GM04503 (cell line): Measurements from ENCODE around the gene PAX2.

Experiments
- DNase-seq: peaks from one replicate; pipeline ENCODE4 v3.0.0-alpha.2; 2012; ENCODE audit warnings: low read depth

Gene PAX2

DNA sequence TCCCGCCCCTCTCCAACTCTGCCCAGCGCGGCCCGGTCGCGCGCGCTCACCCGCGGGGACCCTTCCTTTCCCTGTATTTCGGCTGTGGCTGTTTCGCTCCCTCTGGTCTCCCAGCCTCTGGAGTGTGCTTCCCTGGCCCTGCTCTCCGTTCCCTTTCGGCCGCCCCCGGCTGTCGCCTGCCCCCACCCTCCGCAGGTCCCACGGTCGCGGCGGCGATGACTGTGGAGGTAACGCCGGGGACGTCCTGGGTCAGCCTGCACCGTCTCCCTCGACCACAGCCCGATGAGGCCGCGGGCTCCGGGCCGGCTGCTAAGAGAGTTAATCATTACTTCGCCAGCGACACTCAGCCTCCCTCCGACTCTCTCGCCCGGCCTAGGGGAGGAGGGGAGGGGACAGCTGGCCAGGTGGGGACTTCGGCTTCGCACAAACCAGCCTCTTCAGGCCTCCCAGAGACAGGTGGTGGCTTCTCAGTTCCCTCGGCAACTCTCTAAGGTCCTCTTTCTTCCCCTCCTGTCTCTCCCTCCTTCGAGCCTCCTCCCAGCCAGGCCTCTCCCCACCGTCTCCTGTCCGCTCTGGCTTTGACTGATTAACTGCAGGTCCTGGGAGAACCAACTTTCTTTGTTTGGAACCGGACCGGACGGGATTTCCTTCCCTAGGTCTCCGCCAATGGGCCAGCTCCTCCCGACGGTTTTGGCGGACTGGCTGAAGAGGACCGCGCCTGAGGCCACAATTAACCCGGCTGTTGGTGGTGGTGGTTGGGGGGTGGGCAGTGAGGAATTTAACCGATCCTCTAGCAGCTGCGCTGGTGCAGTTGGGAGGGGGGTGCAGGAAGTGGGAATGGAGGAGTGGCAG, 5.6 kb upstream of the PAX2 start:
- no peak for DNase-seq

DNA sequence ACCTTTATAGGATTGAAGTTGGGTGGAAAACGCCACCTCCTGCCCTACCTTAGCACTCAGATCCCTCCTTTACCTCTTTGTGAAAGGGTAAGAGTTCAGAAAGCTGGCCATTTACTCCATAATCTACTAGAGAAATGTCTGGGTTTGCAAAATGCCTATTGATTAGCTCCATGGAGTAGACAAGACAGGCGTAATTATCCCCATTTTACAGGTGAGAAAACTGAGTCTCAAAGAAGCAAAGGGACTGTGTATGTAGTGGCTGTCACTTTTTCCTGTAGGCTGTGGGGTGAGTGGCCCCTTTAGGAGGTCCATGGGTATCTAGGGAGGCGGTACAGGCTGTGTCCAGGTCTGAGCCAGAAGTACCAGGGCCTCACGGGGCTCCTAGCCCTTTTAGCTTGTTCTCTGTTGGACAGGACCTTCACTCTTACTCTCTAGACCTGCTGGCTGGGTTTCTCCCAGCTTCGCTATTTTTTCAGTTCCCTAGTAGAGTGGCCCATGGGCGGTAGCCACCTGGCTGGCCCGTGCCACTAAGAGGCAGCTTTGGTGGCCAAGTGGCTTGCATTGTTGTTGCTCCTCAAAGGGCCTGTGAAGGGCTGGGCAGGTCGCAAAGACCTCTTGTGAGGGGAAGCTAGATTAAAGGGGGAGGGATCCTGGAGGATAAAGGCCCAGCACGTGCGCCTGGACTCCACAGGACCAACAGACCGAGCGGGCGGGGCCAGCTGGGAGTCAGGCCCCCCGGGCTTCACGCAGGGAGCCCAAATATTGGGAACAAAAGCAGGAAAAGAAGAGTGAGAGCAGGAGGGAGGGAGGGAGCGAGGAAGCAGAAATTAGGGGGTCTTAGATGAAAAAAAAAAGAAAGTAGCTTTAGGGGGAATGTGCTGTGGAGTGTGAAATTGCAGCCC, 4.7 kb upstream of the PAX2 start:
- no peak for DNase-seq

DNA sequence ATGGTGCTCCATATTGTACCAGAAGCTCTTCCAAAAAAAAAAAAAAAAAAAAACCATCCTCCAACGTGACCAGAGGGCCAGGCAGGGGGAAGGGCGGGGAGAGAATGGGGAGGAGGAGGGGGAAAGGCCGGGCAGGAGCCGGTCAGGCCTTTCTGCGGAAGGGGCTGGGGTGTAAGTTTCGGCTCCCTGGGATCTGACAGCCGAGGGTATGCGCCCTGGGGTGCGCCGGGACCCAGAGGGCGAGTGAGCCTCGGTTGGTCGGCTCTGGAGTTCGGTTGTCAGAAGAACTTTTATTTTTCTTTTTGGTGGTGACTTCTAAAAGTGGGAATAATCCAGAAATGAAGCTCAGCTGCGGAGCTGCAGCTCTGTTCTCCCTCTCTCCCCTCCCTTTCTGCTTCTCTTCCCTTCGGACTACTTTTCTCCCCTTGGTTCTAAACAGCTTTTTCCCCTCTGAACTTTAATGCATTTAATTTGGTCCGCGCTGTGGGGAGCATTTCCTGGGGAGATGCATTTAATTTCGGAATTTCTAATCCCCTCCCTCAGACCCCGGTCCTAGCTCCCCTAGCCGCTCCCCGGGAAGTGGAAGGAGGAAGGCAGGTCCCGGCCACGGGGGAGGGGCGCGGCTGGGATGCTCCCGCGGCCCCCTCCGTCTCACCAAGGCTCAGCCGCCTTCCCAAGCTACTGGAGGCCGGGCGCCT, 3.9 kb upstream of the PAX2 start:
- no peak for DNase-seq

DNA sequence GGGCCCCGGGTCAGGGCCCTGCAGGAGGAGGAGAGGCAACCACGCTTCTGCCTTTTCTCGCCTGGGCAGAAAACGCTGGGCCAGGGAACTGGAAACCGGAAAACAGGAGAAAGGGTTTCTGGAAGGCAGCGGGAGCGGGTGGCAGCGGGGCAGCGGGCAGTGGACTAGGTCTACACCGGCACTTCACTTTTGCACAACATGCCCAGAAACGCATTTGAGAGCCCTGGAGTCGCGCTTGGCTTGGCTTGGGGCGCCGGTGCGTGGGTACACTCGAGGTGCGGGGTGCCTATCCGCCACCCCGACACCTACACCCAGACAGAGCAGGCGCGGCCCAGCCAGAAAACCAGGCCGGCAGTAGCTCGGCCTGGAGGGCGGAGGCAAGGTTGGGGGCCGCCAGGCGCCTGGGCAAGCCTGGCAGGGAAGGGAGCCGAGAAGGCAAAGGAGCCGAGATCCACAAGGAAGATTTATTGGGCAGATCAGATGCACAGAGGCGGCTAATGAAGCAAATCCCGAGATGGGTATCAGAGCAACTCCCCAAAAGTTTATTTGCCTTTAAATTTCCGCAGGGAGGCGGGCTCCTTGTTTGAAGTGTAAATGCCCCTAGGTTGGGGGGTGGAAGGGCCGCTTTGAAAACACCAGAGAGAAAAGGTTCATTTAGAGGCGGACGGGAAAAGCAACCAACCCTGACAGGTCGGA, 3.2 kb upstream of the PAX2 start:
- no peak for DNase-seq

DNA sequence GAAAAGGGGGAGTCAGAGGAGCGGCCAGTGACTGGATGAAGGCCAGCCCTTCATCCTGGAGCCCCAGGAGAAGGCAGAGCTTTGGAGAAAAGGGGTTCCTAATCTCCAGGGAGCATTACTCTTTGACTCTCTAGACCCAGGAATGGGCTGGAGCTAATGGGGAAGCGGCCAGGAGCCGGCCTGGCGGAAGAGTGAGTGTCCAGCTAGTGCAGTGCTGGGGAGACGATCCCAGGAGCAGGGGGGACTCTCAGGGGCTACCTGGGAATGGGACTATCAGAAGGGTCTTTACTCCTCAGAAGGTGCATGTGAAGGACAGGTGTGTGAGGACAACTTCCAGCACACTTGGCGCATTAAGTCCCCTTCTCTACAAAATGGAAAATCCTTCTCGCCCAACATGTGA, 2.4 kb upstream of the PAX2 start:
- no peak for DNase-seq

DNA sequence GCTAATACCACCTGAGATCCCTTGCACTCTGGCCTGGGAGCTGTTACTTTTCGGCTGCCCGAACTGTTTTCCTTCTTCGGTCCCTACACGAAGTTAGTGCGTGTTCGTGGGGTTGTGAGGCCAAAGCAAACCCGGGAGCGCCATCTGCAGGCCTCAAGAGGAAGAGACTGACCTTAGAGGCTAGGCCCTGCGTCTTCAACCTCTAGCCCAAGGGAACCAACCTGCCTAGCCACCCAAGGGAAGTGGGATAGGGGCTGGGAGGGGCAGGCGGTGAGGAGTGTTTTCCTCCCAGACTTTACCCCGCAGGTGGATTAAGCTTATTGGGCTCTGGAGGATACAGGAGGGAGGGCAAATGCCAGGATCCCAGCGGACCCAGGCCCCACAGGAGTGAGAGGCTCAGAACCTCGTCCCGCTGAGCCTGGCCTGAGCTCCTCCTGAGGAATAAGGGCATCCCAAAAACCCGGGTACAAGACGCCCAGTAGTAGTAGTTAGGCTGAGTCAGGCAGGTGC, 1.7 kb upstream of the PAX2 start:
- DNase-seq: no peak

DNA sequence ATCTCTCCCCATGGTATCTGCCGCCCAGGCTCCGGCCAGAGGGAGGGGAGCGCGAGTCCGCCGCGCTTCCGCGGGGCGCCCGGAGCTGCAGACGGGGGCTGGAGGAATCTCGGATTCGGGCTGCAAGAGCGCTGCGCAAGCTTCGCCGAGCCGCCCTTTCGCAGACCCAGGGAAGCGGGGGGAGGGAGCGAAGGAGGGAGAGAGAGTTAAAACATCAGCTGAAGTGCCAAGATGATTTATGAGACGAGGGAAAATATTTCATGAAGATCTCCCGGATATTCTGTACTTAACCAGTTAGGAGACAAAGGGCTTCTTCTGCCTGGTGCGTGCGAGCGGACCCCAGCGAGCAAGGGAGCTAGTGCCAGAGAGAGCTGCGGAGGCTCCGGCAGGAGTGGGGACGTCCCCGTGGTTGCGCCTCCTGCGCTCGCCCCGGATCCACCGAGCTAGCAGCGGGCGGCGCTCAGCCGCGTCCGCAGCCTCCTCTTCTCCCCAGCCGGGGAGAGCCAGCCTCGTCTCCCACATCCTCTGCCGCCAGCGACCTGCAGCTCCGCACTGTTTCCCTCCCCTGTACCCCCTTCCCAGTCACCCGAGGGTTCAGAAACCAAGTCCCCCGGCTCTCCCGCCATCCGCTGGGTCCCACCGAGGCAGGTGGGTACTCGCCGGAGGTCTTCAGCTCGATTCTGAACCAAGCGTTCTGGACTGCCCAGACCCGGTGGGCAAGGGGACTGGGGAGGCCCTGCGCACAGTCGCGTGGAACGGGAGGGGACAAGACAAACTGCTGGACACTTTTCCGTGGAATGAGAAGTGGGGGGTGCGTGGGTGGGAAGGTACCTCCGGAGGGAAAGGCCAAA, 1.0 kb upstream of the PAX2 start:
- no peak for DNase-seq

DNA sequence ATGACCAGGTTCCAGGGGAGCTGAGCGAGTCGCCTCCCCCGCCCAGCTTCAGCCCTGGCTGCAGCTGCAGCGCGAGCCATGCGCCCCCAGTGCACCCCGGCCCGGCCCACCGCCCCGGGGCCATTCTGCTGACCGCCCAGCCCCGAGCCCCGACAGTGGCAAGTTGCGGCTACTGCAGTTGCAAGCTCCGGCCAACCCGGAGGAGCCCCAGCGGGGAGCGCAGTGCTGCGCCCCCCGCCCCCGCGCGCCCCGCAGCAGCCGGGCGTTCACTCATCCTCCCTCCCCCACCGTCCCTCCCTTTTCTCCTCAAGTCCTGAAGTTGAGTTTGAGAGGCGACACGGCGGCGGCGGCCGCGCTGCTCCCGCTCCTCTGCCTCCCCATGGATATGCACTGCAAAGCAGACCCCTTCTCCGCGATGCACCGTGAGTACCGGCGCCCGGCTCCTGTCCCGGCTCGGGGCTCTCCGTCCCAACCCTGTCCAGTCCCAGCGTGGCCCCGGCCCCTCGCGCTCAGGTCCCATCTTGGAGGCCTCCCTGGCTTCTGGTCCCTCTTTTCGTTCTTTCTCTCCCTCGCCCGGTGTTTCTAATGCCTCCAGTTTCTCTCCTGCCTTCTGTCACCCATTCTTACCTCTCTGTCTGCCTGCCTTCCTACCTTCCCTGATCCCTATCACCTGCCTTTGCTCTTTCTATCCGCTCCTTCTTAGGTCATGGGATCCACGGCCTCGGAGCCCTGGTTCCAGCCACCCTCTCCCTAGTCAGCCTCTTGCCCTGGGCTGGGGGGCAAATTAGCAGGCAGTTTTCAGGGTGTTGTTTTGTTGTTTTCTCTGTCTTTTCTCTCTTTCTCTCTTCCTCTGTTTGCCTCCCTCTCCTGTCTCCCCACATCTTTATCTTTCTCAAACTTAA, 751 bp downstream of the PAX2 start:
- DNase-seq: no peak

DNA sequence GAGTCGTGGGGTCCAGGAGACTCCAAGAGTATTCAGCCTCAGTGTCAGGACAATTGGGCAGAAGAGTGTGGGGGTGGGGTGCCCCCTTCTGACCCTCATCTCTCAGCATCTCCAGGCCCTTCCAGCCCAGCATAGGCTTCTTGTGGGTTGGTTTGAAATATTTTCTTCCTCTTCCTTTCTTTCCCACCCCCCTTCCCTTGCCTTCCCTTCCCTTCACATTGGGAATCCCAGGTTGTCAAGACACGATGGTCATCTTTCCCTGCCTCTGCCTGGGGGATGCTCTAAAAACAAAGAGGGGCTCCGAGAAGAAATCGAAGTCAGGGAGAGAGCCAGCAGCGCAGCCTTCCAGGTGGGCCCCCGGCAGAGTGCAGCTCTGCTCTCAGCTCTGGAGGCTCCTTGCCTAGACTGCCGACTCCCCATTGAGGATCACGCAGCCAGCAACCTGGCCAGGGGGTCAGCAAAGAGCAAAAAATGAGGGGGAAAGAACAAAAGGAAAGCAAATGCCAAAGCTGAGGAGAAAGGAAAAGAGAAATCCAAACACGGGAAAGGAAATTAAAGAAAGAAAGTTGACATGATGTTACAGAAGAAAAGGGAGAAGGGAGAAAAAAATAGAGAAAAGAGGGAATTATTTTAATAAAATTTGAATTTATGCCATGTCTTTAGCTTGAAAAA, 1.5 kb downstream of the PAX2 start:
- DNase-seq: no peak

DNA sequence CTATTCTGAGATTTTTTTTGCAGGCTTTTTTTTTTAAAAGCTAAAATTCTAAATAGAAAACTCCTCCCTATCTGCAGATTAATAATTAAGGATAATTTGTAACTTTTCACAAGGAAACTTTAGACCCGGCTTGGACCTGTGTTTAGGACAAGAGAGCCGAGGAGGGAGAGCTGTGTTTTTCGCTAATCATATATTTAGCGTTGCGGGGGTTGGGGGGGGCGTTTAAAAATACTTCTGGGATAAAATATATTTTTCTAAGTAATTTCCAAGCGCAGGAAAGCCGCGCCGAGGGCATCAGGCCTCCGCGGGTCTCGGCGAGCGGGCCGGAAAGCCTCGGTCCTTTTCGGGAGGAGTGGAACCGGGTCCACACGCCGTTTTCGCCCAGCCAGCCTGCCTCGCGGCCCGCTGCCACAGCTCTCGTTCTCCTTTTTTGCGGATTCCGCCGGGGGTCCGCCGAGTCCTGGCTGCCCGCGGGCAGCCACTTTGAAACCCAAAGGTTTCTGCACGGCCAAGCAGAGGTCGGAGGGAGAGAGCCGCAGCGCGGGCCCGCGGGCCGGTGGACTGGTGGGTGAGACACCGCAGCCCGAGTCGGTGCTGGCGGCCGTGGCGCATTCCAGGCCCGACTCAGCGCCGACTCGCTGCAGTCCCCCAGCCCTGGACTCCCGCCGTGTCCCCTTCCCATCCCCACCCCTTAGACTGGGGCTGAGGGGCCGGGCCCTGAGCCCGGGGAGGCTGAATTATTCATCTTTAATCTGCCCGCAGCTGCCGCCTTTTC, 2.3 kb downstream of the PAX2 start:
- DNase-seq: no peak

DNA sequence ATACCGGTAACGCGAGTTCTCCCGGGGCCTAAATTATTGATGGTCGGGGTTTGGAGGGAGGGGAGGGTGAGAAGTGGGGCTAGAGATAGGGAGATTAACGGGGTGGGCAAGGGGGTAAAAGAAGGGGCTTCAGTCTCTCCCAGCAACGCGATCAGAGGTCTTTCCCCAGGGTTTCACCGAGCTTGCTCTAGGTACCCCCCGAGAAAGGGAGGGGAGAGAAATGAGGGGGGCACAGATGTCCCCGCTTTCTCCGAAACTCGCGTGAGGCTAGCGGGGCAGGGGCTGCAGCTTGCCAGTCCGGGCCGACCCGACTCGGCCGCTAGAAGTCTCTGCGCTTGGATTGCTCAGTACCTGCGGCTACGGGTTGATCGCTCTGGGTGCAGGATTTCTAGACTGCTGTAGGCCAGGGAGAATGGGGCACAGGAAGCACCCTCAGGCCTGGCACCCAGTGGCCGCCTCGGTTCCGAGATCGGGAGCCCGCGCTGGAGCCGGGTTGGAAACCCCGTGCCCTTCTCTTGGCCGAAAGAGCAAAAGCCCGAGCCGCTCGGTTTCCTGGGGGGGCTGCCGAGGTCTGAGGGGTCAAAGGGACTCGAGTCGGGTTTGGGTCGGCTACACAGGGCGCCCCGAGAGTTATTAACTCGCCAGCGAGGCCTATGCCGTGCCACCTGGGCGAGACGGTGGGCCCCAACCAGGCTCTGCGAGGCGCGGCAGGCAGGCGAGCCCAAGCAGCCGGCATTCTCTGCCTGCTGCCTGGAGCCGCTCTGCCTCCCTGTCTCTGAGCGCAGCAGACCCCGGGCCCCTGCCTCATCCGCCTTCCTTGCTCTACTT, 3.1 kb downstream of the PAX2 start:
- no peak for DNase-seq

DNA sequence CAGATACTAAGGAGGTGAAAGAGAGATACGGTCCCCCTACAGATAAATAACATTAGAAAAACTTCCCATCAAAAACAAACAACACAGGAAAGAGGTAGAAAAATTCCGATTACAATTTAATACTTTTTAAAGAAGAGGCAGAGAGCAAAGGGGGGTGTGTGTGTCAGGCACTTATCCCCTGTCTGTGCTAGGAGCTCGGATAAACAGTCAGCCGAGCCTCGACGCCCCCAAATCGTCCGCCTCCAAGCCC, 3.6 kb downstream of the PAX2 start:
- DNase-seq: no peak

DNA sequence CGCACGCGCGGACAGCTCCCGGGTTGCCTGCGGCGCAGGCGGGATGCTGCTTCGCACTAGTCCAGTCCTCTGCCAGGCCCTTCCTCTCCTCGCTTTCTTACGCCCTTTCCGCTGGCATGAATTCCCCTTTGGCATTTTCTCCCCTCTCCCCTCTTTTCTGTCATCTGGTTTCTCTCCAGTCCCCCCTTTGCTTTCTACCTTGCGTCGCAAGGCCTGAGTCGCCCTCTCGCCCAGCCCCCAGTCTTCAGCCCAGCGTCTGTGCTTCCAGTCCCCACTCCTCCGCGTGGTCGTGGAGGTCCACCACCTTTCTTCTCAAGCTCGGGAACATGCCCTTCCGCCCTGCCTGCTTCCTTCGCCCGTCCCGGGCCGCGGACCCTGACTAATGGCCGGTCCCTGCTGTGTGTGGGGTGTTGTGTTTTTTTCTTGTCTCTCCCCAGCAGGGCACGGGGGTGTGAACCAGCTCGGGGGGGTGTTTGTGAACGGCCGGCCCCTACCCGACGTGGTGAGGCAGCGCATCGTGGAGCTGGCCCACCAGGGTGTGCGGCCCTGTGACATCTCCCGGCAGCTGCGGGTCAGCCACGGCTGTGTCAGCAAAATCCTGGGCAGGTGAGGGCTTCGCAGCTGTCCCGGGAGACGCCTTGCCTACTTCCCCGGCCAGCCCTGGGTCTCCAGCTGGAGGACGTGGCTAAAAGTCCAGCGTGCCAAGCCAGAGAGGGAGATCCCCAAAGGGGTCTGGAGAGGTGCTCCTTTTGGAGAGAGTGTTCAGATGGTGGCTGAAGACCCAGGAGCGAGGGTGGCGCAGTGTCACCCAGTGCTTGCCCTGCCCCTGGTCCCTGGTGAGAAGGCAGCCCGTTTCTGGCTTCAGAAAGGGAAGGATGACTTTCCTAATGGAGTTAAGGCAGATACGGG, 4.2 kb downstream of the PAX2 start:
- no peak for DNase-seq

DNA sequence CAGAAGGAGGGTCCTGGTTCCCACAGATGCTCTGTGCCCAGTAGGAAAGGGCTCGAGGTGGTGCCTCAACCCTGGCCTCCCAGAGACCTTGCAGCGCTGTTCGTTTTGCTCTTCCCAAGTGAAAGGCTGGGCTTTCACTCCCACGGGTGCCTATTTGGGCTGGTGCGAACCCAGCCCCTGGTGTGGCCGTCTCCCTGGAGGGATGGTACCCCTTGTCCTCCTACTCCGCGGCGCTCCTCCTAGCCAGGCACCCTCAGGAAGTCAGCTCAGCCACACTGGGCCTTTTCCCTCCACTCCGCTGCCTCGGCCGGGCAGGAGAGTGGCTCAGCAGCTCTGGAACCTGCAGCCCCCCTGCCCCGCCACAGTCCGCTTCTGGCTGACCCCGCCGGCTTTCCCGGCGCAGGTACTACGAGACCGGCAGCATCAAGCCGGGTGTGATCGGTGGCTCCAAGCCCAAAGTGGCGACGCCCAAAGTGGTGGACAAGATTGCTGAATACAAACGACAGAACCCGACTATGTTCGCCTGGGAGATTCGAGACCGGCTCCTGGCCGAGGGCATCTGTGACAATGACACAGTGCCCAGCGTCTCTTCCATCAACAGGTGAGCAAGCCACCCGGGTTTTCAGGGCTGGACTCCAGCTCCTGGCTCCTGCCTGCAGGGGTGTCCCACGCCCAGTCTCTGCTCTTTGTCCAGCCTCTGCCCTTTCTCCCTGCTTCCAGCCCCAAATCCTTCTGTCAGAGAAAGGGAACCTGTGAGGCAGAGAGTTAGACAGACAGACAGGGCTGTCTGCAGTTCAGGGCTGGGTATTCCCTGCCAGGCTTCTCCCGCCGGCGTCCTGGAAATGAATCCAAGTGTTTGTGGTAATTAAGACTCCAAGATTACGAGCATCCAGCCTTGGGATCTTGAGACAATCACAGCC, 5.2 kb downstream of the PAX2 start:
- DNase-seq: no peak

DNA sequence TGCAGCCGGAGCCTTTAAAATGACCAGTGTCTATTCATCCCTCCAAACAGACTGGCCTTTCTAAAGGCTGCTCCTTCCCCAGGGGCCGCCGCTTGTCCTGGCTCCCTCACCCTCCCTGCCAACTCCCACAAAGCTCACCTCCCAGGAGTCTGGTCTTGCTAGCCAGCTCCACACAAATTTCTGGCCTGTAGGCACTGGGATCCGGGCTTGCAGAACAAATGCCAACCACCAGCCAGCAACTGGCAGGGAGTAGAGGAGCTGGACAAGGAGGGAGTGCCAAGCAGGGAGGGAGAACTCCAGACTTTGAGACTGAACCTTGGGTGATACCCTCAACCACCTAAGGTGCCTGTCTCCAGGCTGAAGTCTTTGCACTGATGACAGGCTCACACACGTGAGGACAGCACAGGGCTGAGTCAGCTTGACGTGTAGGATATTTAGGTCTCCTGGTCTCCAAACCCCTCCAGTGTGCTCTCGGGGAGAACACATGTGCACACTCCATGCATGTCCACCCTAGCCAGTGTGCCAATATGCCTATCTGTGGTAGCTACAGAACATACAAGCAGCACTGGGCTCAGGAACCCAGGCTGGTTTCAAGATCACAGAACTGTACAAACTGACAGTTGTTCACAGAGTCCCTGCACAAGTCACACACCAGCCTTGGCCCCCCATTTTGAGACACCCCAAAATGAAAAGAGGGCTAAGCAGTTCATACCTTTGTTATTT, 6.0 kb downstream of the PAX2 start:
- DNase-seq: no peak
